Gastroesophageal sphincter (tissue), 4 donors: ENCODE data around the gene GFM1. TPM values are rescaled to one million over a fixed set of nuclear protein-coding genes. Genes with fewer than 3 reads are reported as not detected.
"Not testable (repeated sequence)": the region's sequence is repeated elsewhere in the genome, so short reads cannot be mapped to it uniquely, and the experiment has no call there.

Source experiments
- ATAC-seq: fragments of 150-250 bp; one replicate; pipeline ENCODE4 v1.9.1; 2016; ENCODE audit warnings: mild to moderate bottlenecking, moderate library complexity
- H3K27ac ChIP-seq, 4 donors: fragments of 200-600 bp; sonication (generic) in 3 of 4; 1 replicate in 3 of 4; 2 replicates in 1 of 4; pipeline ENCODE4 v1.5.1; 2016 to 2019
- H3K27me3 ChIP-seq: fragments of 200-600 bp; sonication (generic); one replicate; pipeline ENCODE4 v1.5.1; 2019
- H3K36me3 ChIP-seq, 2 donors: fragments of 200-600 bp; sonication (generic); one replicate each; pipeline ENCODE4 v1.5.1; 2019; ENCODE audit warnings: control low read depth in 1 of 2
- H3K4me1 ChIP-seq, 3 donors: fragments of 200-600 bp; sonication (generic); 1 replicate in 2 of 3; 2 replicates in 1 of 3; pipeline ENCODE4 v1.5.1; 2016 to 2019; ENCODE audit warnings: control low read depth in 2 of 3
- H3K4me3 ChIP-seq, 2 donors: fragments of 200-600 bp; sonication (generic); one replicate each; pipeline ENCODE4 v1.5.1; 2019; ENCODE audit warnings: mild to moderate bottlenecking in 1 of 2, moderate library complexity in 1 of 2
- H3K9me3 ChIP-seq, 3 donors: fragments of 200-600 bp; sonication (generic); one replicate each; pipeline ENCODE4 v1.5.1; 2017 to 2019; ENCODE audit warnings: control low read depth in 2 of 3
- EP300 ChIP-seq: sonication (generic); formaldehyde crosslinking; IDR thresholded peaks from one replicate; pipeline ENCODE4 v1.6.1; 2017; ENCODE audit warnings: antibody characterized with exemption, mild to moderate bottlenecking
- POLR2A ChIP-seq, 2 donors: fragments of 450-650 bp; IDR thresholded peaks; one replicate each; pipeline ENCODE4 v1.6.1; 2017; ENCODE audit warnings: antibody characterized with exemption in 2 of 2, mild to moderate bottlenecking in 2 of 2, moderate library complexity in 1 of 2
- POLR2AphosphoS5 ChIP-seq: sonication (generic); formaldehyde crosslinking; IDR thresholded peaks from one replicate; pipeline ENCODE4 v1.6.1; 2017; ENCODE audit warnings: antibody characterized with exemption
- WGBS, 2 donors: methylation state at CpG; one replicate each; pipeline ENCODE4 v1.1.5; 2018; ENCODE audit warnings: low coverage in 1 of 2; 5-methylcytosine and 5-hydroxymethylcytosine counted together
- total RNA-seq, 4 donors: library from RNA; depleted of rRNA; stranded (reverse); fragments of >200 nt; gene quantifications; one replicate each; pipeline ENCODE4 v1.1.0, GENCODE V29; 2016
- TF ChIP-seq, protein P1 (sequence below), 4 experiments: fragments of 200-600 bp in 2 of 4; fragments of 450-650 bp in 2 of 4; sonication (generic) in 1 of 4; IDR thresholded peaks; one replicate each; pipeline ENCODE4 v1.5.1; 2017 to 2019; ENCODE audit warnings: antibody characterized with exemption in 4 of 4, mild to moderate bottlenecking in 2 of 4, moderate library complexity in 2 of 4

Gene GFM1
- total RNA-seq, 4 donors from 2014 or later: 43.9 to 71.6 (median 51.4) TPM

DNA sequence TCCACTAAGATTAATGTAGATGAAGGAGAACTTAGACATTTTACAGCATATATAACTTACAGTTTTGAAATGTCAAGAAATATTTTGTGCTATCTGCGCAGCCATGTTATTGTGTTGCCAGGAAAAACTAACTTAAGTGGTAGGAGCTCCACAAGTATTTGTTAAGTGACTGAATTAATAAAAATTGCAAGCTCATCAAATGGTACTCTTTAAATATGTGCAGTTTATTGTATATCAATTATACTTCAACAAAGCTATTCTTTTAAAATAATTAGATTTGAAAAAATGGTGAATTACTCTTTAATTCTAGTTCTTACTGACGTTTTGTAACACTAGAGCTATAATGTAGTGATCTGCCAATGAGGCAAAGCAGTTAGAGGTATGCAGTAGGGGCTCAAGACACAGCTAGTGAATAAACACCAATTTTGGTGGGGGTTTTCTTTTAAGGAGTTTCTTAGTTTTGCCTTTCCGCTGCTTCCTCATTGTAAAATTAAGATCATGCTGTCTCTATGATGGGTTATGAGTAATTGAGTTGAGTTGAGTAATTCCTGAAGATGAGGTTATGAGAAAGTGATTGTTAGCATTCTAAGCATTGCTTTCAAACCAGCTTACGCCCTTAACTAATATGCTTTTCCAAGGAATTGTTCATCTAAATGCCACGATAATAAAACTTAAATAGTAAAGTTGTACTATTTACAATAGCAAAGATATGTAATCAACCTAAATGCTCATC is 39.1 kb downstream of the GFM1 start:
- H3K27ac ChIP-seq: no peak overlapping the region
- WGBS, 2 donors: 94 to 96% methylated on average over 3 to 5 of the region's 5 CpGs
- no peaks in the 10 kb centered on the region for H3K4me1 ChIP-seq
- H3K27me3 ChIP-seq: no peaks in the 10 kb centered on the region
- H3K36me3 ChIP-seq: peaks cover 3 to 54% of the 10 kb centered on the region in 2 donors
- TF ChIP-seq POLR2AphosphoS5 (no peak), EP300 (no peak), POLR2A (IDR thresholded peaks at IDR 0.05) (no peak)
- TF ChIP-seq, protein P1, sequence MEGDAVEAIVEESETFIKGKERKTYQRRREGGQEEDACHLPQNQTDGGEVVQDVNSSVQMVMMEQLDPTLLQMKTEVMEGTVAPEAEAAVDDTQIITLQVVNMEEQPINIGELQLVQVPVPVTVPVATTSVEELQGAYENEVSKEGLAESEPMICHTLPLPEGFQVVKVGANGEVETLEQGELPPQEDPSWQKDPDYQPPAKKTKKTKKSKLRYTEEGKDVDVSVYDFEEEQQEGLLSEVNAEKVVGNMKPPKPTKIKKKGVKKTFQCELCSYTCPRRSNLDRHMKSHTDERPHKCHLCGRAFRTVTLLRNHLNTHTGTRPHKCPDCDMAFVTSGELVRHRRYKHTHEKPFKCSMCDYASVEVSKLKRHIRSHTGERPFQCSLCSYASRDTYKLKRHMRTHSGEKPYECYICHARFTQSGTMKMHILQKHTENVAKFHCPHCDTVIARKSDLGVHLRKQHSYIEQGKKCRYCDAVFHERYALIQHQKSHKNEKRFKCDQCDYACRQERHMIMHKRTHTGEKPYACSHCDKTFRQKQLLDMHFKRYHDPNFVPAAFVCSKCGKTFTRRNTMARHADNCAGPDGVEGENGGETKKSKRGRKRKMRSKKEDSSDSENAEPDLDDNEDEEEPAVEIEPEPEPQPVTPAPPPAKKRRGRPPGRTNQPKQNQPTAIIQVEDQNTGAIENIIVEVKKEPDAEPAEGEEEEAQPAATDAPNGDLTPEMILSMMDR (IDR thresholded peaks at IDR 0.05): no peak
- H3K9me3 ChIP-seq: no peaks in the 10 kb centered on the region
- no peak for ATAC-seq
- no peak overlapping the region for H3K4me3 ChIP-seq

DNA sequence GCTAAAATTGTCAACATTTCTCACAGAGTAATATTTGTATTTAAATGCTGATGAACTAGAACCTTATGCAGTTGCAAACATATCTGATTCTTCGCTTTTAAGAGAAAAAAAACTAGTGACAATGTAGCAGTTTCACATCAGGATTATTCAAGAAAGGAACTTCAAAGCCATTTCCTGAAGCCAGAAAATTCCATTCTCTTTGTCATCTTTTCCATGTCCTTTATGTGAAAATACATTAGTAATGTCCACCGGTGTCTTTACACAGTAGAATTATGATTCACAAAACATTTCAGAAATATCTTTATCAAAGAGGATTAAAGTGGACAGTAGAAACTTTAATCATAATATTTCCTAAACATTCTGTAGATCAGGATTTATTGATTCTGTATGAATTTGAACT is 40.8 kb downstream of the GFM1 start:
- Histone ChIP-seq H3K27ac (no peak overlapping the region), H3K9me3 (no peaks in the 10 kb centered on the region), H3K36me3 (peaks cover 0 to 49% of the 10 kb centered on the region in 2 donors), H3K27me3 (no peaks in the 10 kb centered on the region), H3K4me3 (no peak overlapping the region), H3K4me1 (no peaks in the 10 kb centered on the region)
- ATAC-seq: no peak
- TF ChIP-seq POLR2A (IDR thresholded peaks at IDR 0.05): no peak
- no peak for TF ChIP-seq POLR2AphosphoS5
- TF ChIP-seq, protein P1 (IDR thresholded peaks at IDR 0.05): no peak
- no peak for TF ChIP-seq EP300
- 71 to 80% methylated on average over 2 of the region's 2 CpGs for WGBS, 2 donors

DNA sequence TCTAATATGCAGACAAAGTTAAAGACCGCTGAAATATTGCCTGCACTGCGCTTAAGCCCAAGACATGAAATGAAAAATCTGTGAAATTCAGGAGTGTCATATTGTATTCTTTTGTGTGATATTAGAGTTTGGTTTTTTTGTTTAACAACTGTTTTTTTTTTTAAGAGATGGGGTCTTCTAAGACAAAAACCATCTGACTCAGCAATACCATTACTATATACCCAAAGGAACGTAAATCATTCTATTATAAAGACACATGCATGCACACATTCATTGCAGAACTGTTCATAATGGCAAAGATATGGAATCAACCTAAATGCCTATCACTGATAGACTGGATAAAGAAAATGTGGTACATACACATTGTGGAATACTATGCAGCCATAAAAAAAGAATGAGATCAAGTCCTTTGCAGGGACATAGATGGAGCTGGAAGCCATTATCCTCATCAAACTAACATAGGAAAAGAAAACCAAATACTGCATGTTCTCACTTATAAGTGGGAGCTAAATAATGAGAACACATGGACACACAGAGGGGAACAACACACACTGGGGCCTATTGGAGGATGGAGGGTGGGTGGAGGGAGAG is 49.6 kb downstream of the GFM1 start:
- not testable (repeated sequence) for H3K9me3 ChIP-seq, H3K27me3 ChIP-seq, H3K4me1 ChIP-seq, H3K27ac ChIP-seq, ATAC-seq, H3K4me3 ChIP-seq
- 31 to 75% methylated on average over 3 of the region's 3 CpGs for WGBS, 2 donors
- H3K36me3 ChIP-seq: peaks cover 0 to 58% of the 10 kb centered on the region in 2 donors

DNA sequence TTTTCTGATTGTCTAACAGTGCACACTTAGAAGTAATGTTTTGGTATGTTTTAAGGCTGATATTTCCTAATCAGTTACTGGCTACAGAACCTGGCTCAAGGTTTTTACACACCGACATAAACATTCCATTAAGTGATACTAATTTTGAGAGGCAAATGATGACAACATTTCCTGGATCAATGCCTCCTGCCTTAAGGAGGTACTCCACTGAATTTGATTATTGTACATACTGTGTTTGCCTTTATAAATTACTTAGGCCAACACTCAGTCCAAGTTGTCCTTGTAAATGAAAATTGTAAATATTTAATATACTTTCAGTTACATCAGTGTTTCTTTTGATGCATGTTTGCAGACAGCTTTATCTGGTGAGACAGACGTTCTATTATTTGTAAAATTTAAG is 52.3 kb downstream of the GFM1 start:
- Histone ChIP-seq H3K27me3 (no peaks in the 10 kb centered on the region), H3K9me3 (no peaks in the 10 kb centered on the region), H3K4me1 (peaks cover 0 to 23% (median 0%) of the 10 kb centered on the region in 3 donors), H3K27ac (no peak overlapping the region), H3K4me3 (no peak overlapping the region), H3K36me3 (peaks cover 0 to 41% of the 10 kb centered on the region in 2 donors)
- ATAC-seq: no peak
- WGBS, 2 donors: 37 to 41% methylated on average over 2 of the region's 2 CpGs
- TF ChIP-seq POLR2AphosphoS5 (no peak), POLR2A (IDR thresholded peaks at IDR 0.05) (no peak), EP300 (no peak)
- TF ChIP-seq, protein P1 (IDR thresholded peaks at IDR 0.05): no peak

DNA sequence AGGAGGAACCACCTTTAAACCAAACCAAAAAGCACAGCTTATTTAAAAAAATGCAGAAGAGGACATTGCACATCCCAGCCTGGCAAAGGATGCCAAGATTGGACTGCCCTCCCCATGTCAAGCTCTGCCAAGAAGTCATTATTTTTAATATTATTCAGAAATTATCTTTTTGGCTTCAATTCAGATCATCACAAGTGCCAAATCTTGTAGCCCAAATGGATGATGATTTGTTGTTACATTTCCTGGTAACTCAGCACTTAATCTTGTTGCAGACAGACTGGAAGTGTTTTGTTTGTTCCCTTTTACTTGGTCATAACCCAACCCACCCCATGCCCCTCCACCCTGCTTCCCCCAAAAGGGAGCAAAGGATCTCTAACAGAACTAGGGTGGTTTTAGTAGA is 56.2 kb downstream of the GFM1 start:
- no peak overlapping the region for H3K27ac ChIP-seq
- TF ChIP-seq POLR2A (IDR thresholded peaks at IDR 0.05) (no peak), POLR2AphosphoS5 (peak; percentile 49)
- H3K4me3 ChIP-seq: no peak overlapping the region
- ATAC-seq: no peak
- peaks cover 0 to 29% of the 10 kb centered on the region in 2 donors for H3K36me3 ChIP-seq
- peaks cover 0 to 23% (median 0%) of the 10 kb centered on the region in 3 donors for H3K4me1 ChIP-seq
- H3K27me3 ChIP-seq: no peaks in the 10 kb centered on the region
- no peaks in the 10 kb centered on the region for H3K9me3 ChIP-seq
